Activated T-cell treated with anti-CD3 and anti-CD28 coated beads for 1 hour (primary cell): Measurements from ENCODE around the gene DCBLD1.

ENCODE experiments used
- DNase-seq: peaks from one replicate; pipeline ENCODE4 v3.0.0-alpha.2; 2020; ENCODE audit warnings: low read depth

Gene DCBLD1

DNA sequence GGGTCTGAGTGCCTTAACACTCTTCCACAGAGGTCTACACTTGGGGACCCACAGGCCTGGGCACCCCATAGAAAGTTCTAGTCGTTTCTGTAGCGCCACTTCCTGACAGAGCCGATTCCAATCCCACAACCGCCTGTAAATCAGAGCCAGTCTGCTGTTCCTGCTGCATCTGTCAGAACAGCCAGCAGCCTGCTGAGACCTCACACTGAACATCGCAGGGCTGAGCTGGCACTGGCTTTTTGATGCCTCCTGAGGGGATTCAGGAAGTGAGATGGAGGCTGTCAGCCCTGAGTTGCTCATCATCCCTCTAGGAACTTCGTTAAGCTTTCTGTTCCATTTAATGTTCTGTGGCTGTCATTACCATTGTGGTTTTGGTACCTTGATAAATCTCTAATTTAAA, 48.9 kb downstream of the DCBLD1 start:
- no peak for DNase-seq

DNA sequence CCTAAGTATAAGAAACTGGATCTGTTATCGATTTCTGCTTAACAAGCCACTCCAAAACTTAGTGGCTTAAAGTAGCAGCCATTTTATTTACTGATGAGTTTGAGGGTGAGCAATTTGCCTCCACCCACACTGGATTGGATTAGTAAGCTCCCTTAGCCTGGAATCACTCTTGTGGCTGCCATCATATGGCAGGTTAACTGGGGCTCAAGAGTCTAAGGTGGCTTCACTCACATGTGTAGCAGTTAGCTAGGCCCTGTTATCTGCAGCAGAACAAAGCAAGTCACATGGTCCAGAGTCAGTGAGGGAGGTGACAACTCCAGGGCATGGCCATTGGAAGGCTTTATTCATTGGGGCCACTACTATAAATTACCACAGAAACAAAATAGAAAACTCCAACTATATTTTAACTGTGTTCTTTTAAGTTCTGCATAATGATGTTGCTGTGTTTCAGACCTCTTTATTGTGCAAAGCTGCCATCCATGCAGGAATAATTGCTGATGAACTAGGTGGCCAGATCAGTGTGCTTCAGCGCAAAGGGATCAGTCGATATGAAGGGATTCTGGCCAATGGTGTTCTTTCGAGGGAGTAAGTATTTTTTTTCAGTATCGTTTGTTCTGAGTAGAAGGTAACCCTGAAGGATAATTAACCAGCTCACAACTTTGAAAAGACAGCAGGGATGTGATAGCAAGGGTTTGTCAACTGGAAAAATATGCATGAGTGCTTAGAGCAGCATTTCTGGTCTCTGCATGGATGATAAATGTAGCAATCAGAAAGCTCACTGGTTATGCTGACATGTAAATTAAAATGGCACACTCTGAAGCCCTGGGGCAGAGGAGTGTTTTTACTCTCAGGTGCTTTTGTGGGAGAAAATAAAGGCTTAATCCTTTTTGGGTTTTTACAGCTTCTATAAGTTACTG, 49.6 kb downstream of the DCBLD1 start:
- DNase-seq: no peak

DNA sequence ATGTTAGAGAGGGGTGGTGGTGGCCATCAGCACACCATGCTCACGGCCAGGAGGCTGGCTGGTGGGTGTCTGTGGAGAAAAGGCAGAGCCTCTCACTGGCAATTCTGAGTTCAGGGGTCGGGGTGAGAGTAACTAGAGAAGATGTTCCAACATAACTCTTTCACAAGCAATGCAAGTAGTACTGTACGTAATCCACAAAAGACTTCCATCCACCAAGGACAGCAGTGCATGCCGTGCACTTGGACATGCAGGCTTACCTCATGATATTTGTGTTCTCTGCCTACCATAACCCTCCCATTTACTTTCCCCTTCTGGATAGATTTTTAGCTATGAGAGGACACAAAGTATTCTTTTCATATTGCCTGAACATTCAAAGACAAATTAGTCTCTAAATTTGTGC, 51.3 kb downstream of the DCBLD1 start:
- DNase-seq: no peak

GRCh38 chr6:117534974-117535373, 52.5 kb downstream of the DCBLD1 start:
- DNase-seq: no peak

DNA sequence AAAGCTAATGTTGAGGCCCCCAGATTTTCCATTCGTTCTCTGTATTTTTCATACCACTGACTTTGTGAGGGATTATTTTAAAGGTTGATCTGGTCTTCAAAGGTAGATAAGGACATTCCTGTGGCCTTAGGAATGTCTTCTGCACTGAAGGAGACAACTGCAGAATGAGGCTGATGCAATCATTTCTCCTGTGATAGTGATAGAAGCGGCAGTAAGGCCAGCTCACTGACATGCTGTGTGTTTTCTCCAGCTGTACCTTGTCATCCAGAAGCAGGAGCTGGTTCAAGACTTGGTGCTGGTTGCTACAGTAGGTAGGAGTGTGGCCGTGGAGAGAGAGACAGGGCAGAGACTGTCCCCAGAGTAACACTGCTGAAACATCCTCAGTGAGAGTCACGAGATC, 53.8 kb downstream of the DCBLD1 start:
- DNase-seq: no peak

DNA sequence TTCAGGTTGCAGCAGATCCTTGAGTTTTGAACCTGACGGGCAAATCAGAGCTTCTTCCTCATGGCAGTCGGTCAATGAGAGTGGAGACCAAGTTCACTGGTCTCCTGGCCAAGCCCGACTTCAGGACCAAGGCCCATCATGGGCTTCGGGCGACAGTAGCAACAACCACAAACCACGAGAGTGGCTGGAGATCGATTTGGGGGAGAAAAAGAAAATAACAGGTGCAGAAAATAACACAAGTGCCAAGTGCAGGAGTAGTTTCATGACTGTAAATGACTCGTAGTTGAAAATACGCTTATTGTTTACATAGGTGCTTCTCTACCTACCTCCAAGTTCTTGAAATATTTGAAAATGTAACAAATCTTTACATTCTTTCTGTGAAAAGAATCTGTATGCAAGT, 56.1 kb downstream of the DCBLD1 start:
- no peak for DNase-seq

DNA sequence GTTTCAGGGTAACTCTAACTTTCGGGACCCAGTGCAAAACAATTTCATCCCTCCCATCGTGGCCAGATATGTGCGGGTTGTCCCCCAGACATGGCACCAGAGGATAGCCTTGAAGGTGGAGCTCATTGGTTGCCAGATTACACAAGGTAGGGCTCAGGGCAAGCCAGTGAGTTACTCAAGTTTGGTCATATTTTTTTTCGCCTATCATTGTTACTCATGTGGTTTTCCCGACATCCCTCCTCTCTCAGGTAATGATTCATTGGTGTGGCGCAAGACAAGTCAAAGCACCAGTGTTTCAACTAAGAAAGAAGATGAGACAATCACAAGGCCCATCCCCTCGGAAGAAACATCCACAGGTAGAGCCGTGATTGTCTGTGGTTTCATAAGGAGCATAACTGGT, 58.2 kb downstream of the DCBLD1 start:
- no peak for DNase-seq

- DNase-seq: no peak
These were observed 60.0 kb downstream of the DCBLD1 start for GRCh38 chr6:117542493-117542892.

DNA sequence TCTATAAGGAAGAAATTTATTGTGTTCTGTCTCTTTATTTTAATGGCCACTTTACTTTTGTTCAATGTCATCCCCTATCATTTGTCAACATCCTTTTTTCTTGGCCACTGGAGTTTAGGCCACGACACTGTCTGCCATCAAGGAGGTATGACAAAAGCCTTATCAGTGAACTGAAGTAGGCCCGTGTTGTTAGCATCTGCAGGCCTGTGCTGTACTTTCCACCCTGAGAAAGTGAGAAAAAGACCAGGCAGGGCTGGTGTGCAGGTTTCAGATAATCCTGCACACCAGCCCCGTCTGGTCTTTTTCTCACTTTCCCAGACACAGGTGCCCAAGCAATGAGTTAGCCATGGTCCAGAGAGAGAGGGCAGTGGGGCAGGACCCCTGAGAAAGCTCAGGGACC, 62.2 kb downstream of the DCBLD1 start:
- no peak for DNase-seq

GRCh38 chr6:117545161-117545595, 62.7 kb downstream of the DCBLD1 start:
- no peak for DNase-seq

GRCh38 chr6:117546674-117547073, 64.2 kb downstream of the DCBLD1 start:
- DNase-seq: no peak

DNA sequence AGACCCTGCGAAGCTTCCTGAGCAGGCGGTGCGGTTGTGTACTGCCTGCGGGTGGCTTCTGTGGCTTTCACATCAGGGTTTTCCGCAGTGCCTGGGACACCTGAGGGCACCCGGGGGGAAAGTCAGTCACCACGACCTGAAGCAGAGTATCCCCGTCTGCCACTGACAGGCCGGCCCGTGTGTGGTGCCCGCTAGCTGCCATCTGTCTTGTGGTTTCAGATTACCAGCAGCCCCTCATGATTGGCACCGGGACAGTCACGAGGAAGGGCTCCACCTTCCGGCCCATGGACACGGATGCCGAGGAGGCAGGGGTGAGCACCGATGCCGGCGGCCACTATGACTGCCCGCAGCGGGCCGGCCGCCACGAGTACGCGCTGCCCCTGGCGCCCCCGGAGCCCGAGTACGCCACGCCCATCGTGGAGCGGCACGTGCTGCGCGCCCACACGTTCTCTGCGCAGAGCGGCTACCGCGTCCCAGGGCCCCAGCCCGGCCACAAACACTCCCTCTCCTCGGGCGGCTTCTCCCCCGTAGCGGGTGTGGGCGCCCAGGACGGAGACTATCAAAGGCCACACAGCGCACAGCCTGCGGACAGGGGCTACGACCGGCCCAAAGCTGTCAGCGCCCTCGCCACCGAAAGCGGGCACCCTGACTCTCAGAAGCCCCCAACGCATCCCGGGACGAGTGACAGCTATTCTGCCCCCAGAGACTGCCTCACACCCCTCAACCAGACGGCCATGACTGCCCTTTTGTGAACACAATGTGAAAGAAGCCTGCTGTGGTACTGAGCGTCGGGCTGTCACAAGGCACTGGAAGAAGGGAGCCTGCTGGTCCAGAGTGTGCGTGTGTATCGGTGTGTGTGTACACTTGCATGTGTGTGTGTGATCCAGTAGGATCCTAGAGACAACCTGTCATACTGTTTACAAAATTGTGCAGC, 65.5 kb downstream of the DCBLD1 start:
- peak; percentile 26 for DNase-seq

- no peak for DNase-seq
These were observed 66.4 kb downstream of the DCBLD1 start for GRCh38 chr6:117548797-117549301.

GRCh38 chr6:117549611-117550010, 67.1 kb downstream of the DCBLD1 start:
- no peak for DNase-seq

DNA sequence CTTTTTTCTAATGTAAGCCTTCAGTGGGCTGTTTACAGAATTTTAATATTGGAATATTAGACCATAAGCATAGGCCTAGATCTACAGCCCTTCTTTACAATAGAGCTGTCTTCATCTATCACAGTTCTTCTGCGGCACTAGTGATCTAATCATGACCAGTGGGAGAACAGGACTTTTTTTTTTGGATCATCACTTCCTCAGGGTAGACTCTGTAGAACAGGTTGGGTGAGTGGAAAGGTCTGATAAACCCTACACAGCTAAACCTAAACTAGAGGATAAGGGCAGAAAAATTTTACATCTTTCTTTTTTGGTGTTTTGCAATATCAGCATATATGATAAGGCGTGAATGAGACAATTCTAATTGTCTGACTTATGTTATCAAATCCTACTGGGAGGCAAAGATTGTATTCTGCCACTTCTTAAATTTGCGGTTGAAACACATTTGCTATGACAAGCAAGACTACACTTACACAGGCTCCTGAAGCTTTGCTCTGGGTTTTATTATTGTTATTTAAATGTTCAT, 67.7 kb downstream of the DCBLD1 start:
- no peak for DNase-seq

DNA sequence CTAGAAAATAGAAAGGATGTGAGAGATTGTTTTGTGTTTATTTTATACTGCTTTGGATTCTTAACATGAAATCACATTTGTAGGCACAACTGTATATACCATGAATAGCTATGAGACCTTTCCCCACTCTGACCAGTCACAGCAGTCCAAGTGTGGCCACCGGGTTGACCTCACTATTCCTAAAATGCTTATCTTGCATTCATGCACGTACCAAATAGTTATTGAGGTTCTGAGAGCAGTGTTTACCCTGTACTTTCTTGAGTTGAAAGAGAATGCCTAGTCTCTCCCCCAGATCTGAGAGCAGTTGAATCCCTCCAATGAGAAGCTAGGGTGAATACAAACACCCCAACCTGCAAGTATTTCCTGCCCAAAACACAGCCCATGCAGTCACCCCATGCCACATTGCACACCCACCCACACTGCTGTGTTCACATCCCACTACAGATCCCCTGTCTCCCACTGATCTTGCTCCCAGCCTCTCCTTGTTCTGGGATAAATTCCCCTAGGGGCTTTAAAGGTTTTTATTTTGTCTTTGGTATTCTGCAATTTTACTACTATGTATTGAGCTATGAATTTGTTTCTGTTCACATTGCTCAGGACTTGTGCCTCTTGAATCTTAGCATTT, 68.3 kb downstream of the DCBLD1 start:
- no peak for DNase-seq

GRCh38 chr6:117552618-117553017, 70.1 kb downstream of the DCBLD1 start:
- no peak for DNase-seq

- no peak for DNase-seq
These were observed 70.7 kb downstream of the DCBLD1 start for GRCh38 chr6:117553142-117553541.

DNA sequence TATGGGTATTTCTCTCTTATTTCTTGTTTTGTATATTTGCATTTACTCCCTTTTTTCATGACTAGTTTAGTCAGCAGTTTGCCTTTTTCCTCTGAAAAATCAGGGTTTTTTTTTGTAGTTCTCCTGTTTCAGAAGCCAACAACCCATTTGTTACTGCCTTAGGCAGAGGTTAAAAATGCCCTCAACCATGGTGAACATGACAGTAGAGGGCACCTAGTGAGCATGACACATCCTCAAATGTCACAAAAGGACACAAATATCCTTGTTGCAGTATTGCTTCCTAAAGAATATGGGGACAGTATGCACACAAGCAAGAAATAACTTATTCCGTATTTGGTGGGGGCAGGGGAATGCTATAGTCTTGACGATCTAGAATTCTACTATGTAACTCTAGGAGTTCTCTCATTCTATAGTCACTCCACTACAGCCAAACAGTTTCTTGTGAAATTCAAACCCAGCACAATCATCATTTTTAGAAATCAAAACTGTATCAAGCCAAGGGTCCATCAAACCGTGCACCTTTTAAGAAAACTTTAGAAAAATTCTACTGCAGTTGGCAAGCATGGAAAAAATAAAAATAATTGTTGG, 72.9 kb downstream of the DCBLD1 start:
- no peak for DNase-seq

DNA sequence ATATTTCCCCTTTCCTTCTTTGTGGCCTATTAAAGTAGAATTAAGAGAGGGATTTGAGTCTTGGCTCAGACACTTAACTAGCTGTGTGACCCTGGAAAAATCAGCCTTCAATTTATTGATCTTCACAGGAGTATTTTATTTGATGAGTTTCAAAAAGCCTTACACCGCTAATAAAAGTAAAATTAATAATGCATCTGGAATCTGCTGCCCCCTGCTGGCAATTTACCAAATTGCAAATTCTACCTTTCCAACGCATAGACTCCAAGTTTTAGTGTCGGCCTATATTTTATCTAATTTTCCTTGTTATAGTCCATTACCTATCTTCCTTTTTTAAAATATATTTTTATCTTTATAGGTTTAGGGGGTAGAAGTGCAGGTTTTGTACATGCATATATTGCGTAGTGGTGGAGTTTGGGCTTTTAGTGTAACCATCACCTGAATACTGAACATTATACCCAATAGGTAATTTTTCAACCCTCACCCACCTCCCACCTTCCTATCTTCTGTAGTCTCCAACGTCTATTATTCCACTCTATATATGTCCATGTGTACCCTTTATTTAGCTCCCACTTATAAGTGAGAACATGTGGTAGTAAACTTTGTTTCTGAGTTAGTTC, 73.5 kb downstream of the DCBLD1 start:
- DNase-seq: peak; percentile 57

GRCh38 chr6:117557951-117558350, 75.5 kb downstream of the DCBLD1 start:
- no peak for DNase-seq
